PC-9 (cell line): Measurements from ENCODE around the gene SLC8A3.

Experiments
- CTCF ChIP-seq: fragments of 200-600 bp; sonication (generic); conservative IDR thresholded peaks from 2 replicates; pipeline ENCODE4 v1.6.1; 2017; ENCODE audit warnings: mixed run types, antibody characterized with exemption, mild to moderate bottlenecking, moderate library complexity
- EZH2 ChIP-seq: fragments of 200-600 bp; sonication (generic); IDR thresholded peaks from 2 replicates; pipeline ENCODE4 v1.8.0; 2017; ENCODE audit warnings: antibody characterized with exemption, low read depth

GRCh38 chr14:69997849-69998248 lies 190.9 kb downstream of the SLC8A3 start:
- TF ChIP-seq CTCF = no peak
- no peak for TF ChIP-seq EZH2
